ENCODE data around the gene CCNE1.

GRCh38 chr19:29766100-29766499 lies 45.7 kb upstream of the CCNE1 start:
- TF ChIP-seq CTCF (IDR thresholded peaks at IDR 0.05) = no peak
- TF ChIP-seq POLR2A (IDR thresholded peaks at IDR 0.05) = no peak
